DOHH2 (cell line): Measurements from ENCODE around the gene ANP32B.

Source experiments
- H3F3A ChIP-seq: fragments of 200-600 bp; sonication (generic), shearing (Covaris generic); 2 replicates; pipeline ENCODE4 v1.6.0; 2016; ENCODE audit warnings: antibody characterized with exemption, mild to moderate bottlenecking; ENCODE audit not compliant: control insufficient read depth, insufficient read depth
- H3K27ac ChIP-seq: fragments of 200-600 bp; sonication (generic); 2 replicates; pipeline ENCODE4 v1.5.1; 2014; ENCODE audit warnings: low read depth, mild to moderate bottlenecking, low read length, moderate library complexity
- H3K27me3 ChIP-seq: fragments of 200-600 bp; sonication (generic); 2 replicates; pipeline ENCODE4 v1.6.1; 2014; ENCODE audit warnings: mild to moderate bottlenecking, low read length, mixed read lengths; ENCODE audit not compliant: control insufficient read depth
- H3K36me3 ChIP-seq: fragments of 200-600 bp; sonication (generic); 2 replicates; pipeline ENCODE4 v1.6.1; 2014; ENCODE audit warnings: mild to moderate bottlenecking, low read length, moderate library complexity, mixed read lengths; ENCODE audit not compliant: control insufficient read depth
- H3K4me1 ChIP-seq: fragments of 200-600 bp; sonication (generic); 2 replicates; pipeline ENCODE4 v1.6.1; 2014; ENCODE audit warnings: mild to moderate bottlenecking, low read length, mixed read lengths; ENCODE audit not compliant: control insufficient read depth
- H3K4me2 ChIP-seq: fragments of 200-600 bp; sonication (generic); 2 replicates; pipeline ENCODE4 v1.6.0; 2014; ENCODE audit warnings: mild to moderate bottlenecking, low read length, moderate library complexity
- H3K4me3 ChIP-seq: fragments of 200-600 bp; sonication (generic); 2 replicates; pipeline ENCODE4 v1.5.1; 2014; ENCODE audit warnings: mild to moderate bottlenecking, low read length, mixed read lengths
- H3K79me2 ChIP-seq: fragments of 200-600 bp; sonication (generic); 2 replicates; pipeline ENCODE4 v1.6.1; 2014; ENCODE audit warnings: mild to moderate bottlenecking, low read length, mixed read lengths; ENCODE audit not compliant: control insufficient read depth
- H3K9me2 ChIP-seq: fragments of 200-600 bp; sonication (generic); replicated peaks from 2 replicates; pipeline ENCODE4 v1.6.1; 2014; ENCODE audit warnings: mild to moderate bottlenecking, low read length, mixed read lengths; ENCODE audit not compliant: control insufficient read depth
- H3K9me3 ChIP-seq: fragments of 200-600 bp; sonication (generic); 2 replicates; pipeline ENCODE4 v1.6.1; 2014; ENCODE audit warnings: antibody characterized with exemption, low read length, mixed read lengths; ENCODE audit not compliant: control insufficient read depth, insufficient read depth
- H4K20me1 ChIP-seq: fragments of 200-600 bp; sonication (generic); 2 replicates; pipeline ENCODE4 v1.6.0; 2014; ENCODE audit warnings: low read depth, mild to moderate bottlenecking, antibody characterized with exemption, low read length, moderate library complexity; ENCODE audit not compliant: control insufficient read depth, insufficient read depth
- CTCF ChIP-seq: fragments of 200-600 bp; sonication (generic); IDR thresholded peaks from one replicate; pipeline ENCODE4 v1.5.1; 2014; ENCODE audit warnings: antibody characterized with exemption, mild to moderate bottlenecking, low read depth, low read length; ENCODE audit not compliant: poor library complexity, severe bottlenecking
- EZH2phosphoT487 ChIP-seq: fragments of 200-600 bp; sonication (generic); IDR thresholded peaks from 2 replicates; pipeline ENCODE4 v1.6.1; 2017; ENCODE audit warnings: borderline replicate concordance, mild to moderate bottlenecking, antibody characterized with exemption, low read length, moderate library complexity, mixed read lengths

Gene ANP32B

GRCh38 chr9:98009936-98010335 is 26.8 kb downstream of the ANP32B start:
- TF ChIP-seq CTCF (no peak), EZH2phosphoT487 (no peak)
- H3K4me2 ChIP-seq, result no peak overlapping the region
- H3K27me3 ChIP-seq, result no peaks in the 10 kb centered on the region
- peaks cover 98% of the 10 kb centered on the region for H3K36me3 ChIP-seq
- H3K4me1 ChIP-seq, result 0 out of 2 replicates have a peak, but pooled peaks cover 5% of the 10 kb centered on the region
- no peaks in the 10 kb centered on the region for H3K9me2 ChIP-seq
- H3K9me3 ChIP-seq, result no peaks in the 10 kb centered on the region
- H4K20me1 ChIP-seq, result no peaks in the 10 kb centered on the region
- peaks cover 63% of the 10 kb centered on the region for H3K79me2 ChIP-seq
- no peak overlapping the region for H3K27ac ChIP-seq
- H3K4me3 ChIP-seq, result no peak overlapping the region
- H3F3A ChIP-seq, result peaks cover 23% of the 10 kb centered on the region

- peaks cover 58% of the 10 kb centered on the region for H3K79me2 ChIP-seq
- TF ChIP-seq EZH2phosphoT487, result no peak
- TF ChIP-seq CTCF, result no peak
- no peak overlapping the region for H3K4me3 ChIP-seq
- H3K9me2 ChIP-seq, result no peaks in the 10 kb centered on the region
- peaks cover 98% of the 10 kb centered on the region for H3K36me3 ChIP-seq
- no peaks in the 10 kb centered on the region for H4K20me1 ChIP-seq
- H3K9me3 ChIP-seq, result no peaks in the 10 kb centered on the region
- H3F3A ChIP-seq, result peaks cover 25% of the 10 kb centered on the region
- no peak overlapping the region for H3K4me2 ChIP-seq
- no peak overlapping the region for H3K27ac ChIP-seq
- 0 out of 2 replicates have a peak, but pooled peaks cover 5% of the 10 kb centered on the region for H3K4me1 ChIP-seq
- H3K27me3 ChIP-seq, result no peaks in the 10 kb centered on the region
Measured at GRCh38 chr9:98010445-98010844, 27.3 kb downstream of the ANP32B start.

- Histone ChIP-seq H3K9me2 (no peaks in the 10 kb centered on the region), H3K9me3 (no peaks in the 10 kb centered on the region), H3K4me2 (no peak overlapping the region), H3K79me2 (peaks cover 51% of the 10 kb centered on the region), H3K4me1 (0 out of 2 replicates have a peak, but pooled peaks cover 5% of the 10 kb centered on the region), H3K27ac (no peak overlapping the region), H3K4me3 (no peak overlapping the region), H3F3A (peaks cover 32% of the 10 kb centered on the region), H4K20me1 (no peaks in the 10 kb centered on the region), H3K27me3 (no peaks in the 10 kb centered on the region), H3K36me3 (peaks cover 98% of the 10 kb centered on the region)
- TF ChIP-seq EZH2phosphoT487, result no peak
Measured at GRCh38 chr9:98011122-98011521, 28.0 kb downstream of the ANP32B start.

- Histone ChIP-seq H3K4me2 (no peak overlapping the region), H3K9me2 (no peaks in the 10 kb centered on the region), H3F3A (peaks cover 50% of the 10 kb centered on the region), H3K27me3 (no peaks in the 10 kb centered on the region), H3K79me2 (peaks cover 10% of the 10 kb centered on the region), H4K20me1 (no peaks in the 10 kb centered on the region), H3K4me1 (no peaks in the 10 kb centered on the region), H3K4me3 (no peak overlapping the region), H3K36me3 (peaks cover 95% of the 10 kb centered on the region), H3K9me3 (no peaks in the 10 kb centered on the region), H3K27ac (no peak overlapping the region)
- TF ChIP-seq CTCF (no peak), EZH2phosphoT487 (no peak)
Measured at GRCh38 chr9:98016137-98016680, 33.1 kb downstream of the ANP32B start.
